H1 (cell line): ENCODE data around the gene ACSL3. TPM values are rescaled to one million over a fixed set of nuclear protein-coding genes. Genes with fewer than 3 reads are reported as not detected.

Experiments
- KDM5A ChIP-seq: fragments of 200-600 bp; IDR thresholded peaks from 2 replicates; pipeline ENCODE4 v1.7.1; 2012; ENCODE audit warnings: mild to moderate bottlenecking, low read length, inconsistent platforms, mixed read lengths
- USF2 ChIP-seq: IDR thresholded peaks from 2 replicates; pipeline ENCODE4 v1.6.1; 2011; ENCODE audit warnings: low read length, improper control_type of control experiment
- polyA plus RNA-seq, 7 experiments: library from polyadenylated mRNA; depleted of rRNA in 3 of 7; stranded (reverse) in 5 of 7; unstranded in 2 of 7; fragments of >200 nt in 5 of 7; fragments of 200-250 nt in 2 of 7; gene quantifications; 1 replicate in 5 of 7; 2 replicates in 1 of 7; 4 replicates in 1 of 7; pipeline versions ENCODE4 v1.2.1 to v1.2.3, GENCODE V29; 2011 to 2013; ENCODE audit warnings: missing spikeins in 2 of 7, mixed read lengths in 2 of 7
- total RNA-seq: library from RNA; stranded (reverse); fragmentation: NEBNext Ultra II Directional; extraction: Animal tissue kit (Norgen Biotek cat#: 25700); gene quantifications from 2 replicates; pipeline ENCODE4 v1.2.1, GENCODE V29; 2021

Gene ACSL3
- total and polyA plus RNA-seq, 2 of the 8 experiments (the other 6 are each of a cell fraction or from before 2014, with no cell fraction given): 37.5 to 98.1 TPM

GRCh38 chr2:222979484-222979883, 118.6 kb downstream of the ACSL3 start (continued):
- no peak for TF ChIP-seq USF2
- TF ChIP-seq KDM5A: no peak
